Pancreas (tissue), 10 donors: ENCODE data around the gene SGSM1. TPM values are rescaled to one million over a fixed set of nuclear protein-coding genes. Genes with fewer than 3 reads are reported as not detected.

Experiments used
- ATAC-seq, 4 donors: fragments of 200-7000 bp; cut with Tn5 transposase; one replicate each; pipeline versions ENCODE4 v1.8.0 to v1.9.1; 2020; ENCODE audit warnings: mild to moderate bottlenecking in 4 of 4, moderate library complexity in 4 of 4
- DNase-seq, 6 donors: peaks; one replicate each; pipeline ENCODE4 v3.0.0-alpha.2; 2020
- FAIRE-seq: peaks from 2 replicates; lab custom pipeline; 2012; peaks lifted over from hg19 to GRCh38; lab: Jason Lieb, UNC
- H3K27ac ChIP-seq, 4 donors: fragments of 200-600 bp; sonication (generic); 1 replicate in 3 of 4; 2 replicates in 1 of 4; pipeline versions ENCODE4 v1.5.0 to v1.8.0; 2020
- H3K27me3 ChIP-seq, 4 donors: fragments of 200-600 bp; one replicate each; pipeline ENCODE4 v1.8.0; 2021
- H3K36me3 ChIP-seq, 3 donors: fragments of 200-600 bp; sonication (generic) in 1 of 3; one replicate each; pipeline versions ENCODE4 v1.5.0 to v1.8.0; 2020 to 2021
- H3K4me1 ChIP-seq, 3 donors: fragments of 200-600 bp; one replicate each; pipeline ENCODE4 v1.8.0; 2021
- H3K4me3 ChIP-seq, 4 donors: fragments of 200-600 bp; sonication (generic) in 2 of 4; one replicate each; pipeline versions ENCODE4 v1.5.0 to v1.8.0; 2020 to 2021
- H3K9me3 ChIP-seq, 4 donors: fragments of 200-600 bp; one replicate each; pipeline ENCODE4 v1.8.0; 2021
- CTCF ChIP-seq, 4 donors: fragments of 200-600 bp; sonication (generic) in 3 of 4; IDR thresholded peaks; one replicate each; pipeline versions ENCODE4 v1.5.0 to v1.8.0; 2021; ENCODE audit warnings: antibody characterized with exemption in 4 of 4
- WGBS, 2 donors: extraction: QIAGEN DNeasy Blood & Tissue Kit; methylation state at CpG; one replicate each; pipeline ENCODE4 v1.1.7; 2013; 5-methylcytosine and 5-hydroxymethylcytosine counted together
- intact Hi-C, 3 donors: fragments of 100-400 bp; cut with DNase I; formaldehyde crosslinking; loops; one replicate each; pipeline versions ENCODE4 v1.11.1 to v1.14.2; 2022
- polyA plus RNA-seq, 2 donors: library from polyadenylated mRNA; stranded (reverse); fragments of 200-250 nt; gene quantifications; one replicate each; pipeline ENCODE4 v1.2.3, GENCODE V29; 2013
- total RNA-seq, 6 donors: library from RNA; stranded (reverse); fragmentation: NEBNext Ultra II Directional in 4 of 6; extraction: Animal tissue kit (Norgen Biotek cat#: 25700) in 4 of 6; gene quantifications; one replicate each; pipeline versions ENCODE4 v1.2.1 to v1.2.4, GENCODE V29; 2021 to 2023
- donor health status: healthy with polysubstance abuse.
- donor health status: DM: no; HTN: no; CAD: no; lungs with moderate emphysema.
- donor health status: DM: no; HTN: no; CAD: no.
- donor health status: control.
- donor health status: control.
- donor health status: Bipolar disorder and iron deficiency.
- donor health status: DM: yes; HTN: yes; CAD: no.
- donor health status: DM: no; HTN: no; CAD: no.
- donor health status: DM: no; HTN: no; CAD: no.
- donor health status: DM: yes; HTN: yes; CAD: no.

SGSM1 gene
- total and polyA plus RNA-seq, 8 donors, result 1.6 to 5.1 (median 2.5) TPM

DNA sequence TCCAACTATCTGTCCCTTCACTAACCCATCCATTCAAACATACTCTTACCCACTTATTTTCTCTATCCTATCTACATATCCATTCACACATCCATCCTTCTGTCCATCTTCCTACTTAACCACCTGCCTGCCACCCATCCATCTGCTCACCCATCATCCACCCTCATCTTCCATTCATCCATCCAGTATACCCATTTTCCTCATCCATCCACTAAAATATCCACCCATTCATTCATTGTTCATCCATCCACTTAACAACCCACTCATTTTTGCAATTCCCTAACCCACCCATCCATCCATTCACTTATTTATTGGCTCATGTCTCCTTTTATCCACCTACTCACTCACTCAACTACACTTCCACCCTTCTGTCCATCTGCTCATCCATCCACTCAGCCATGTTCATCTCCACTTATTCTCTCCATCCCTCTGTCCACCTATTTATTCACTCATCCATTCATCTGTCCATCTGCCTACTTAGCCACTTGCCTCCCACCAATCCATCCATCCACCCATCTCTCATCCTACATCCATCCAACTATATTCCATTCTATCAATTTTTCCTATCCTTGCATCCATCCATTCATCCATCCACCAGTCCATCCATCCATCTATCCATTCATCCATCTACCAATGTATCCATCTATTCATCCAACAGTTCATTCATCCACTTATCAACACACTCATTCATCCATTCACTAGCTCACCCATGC lies 129.9 kb downstream of the SGSM1 start:
- ATAC-seq, result no peak
- intact Hi-C loops, result loop anchor here (5.0 to 10.0 kb wide), 2 partner anchors 111 to 119 kb away; no protein-coding TSS in a partner anchor

GRCh38 chr22:24937114-24937513 lies 131.1 kb downstream of the SGSM1 start:
- intact Hi-C loops, result loop anchor here (5.0 to 10.0 kb wide), 2 partner anchors 110 to 118 kb away; no protein-coding TSS in a partner anchor
- no peak for TF ChIP-seq CTCF (IDR thresholded peaks at IDR 0.05)
- H3K36me3 ChIP-seq, result no peaks in the 10 kb centered on the region
- H3K4me3 ChIP-seq, result no peak overlapping the region
- peak in 1 of 4 donors; percentile 49 for ATAC-seq
- H3K27me3 ChIP-seq, result no peaks in the 10 kb centered on the region
- H3K27ac ChIP-seq, result no peak overlapping the region
- no peak for FAIRE-seq
- peaks cover 0 to 7% (median 6%) of the 10 kb centered on the region in 3 donors for H3K4me1 ChIP-seq
- H3K9me3 ChIP-seq, result no peaks in the 10 kb centered on the region
- 42 to 44% methylated on average over 2 of the region's 2 CpGs for WGBS, 2 donors
- DNase-seq, result no peak

More for the DNA sequence above, 129.9 kb downstream of the SGSM1 start:
- TF ChIP-seq CTCF (IDR thresholded peaks at IDR 0.05), result no peak
- Histone ChIP-seq H3K36me3 (no peaks in the 10 kb centered on the region), H3K4me1 (peaks cover 0 to 7% (median 6%) of the 10 kb centered on the region in 3 donors), H3K4me3 (no peak overlapping the region), H3K9me3 (no peaks in the 10 kb centered on the region), H3K27me3 (no peaks in the 10 kb centered on the region), H3K27ac (no peak overlapping the region)
- DNase-seq (no peak), FAIRE-seq (no peak)

GRCh38 chr22:24938741-24939341 lies 132.8 kb downstream of the SGSM1 start:
- ATAC-seq, result peak in 3 of 4 donors; percentile 44 to 45 (median 45)
- intact Hi-C loops, result loop anchor here (5.0 to 10.0 kb wide), 2 partner anchors 108 to 116 kb away; no protein-coding TSS in a partner anchor

GRCh38 chr22:24942301-24942700 lies 136.3 kb downstream of the SGSM1 start:
- no peaks in the 10 kb centered on the region for H3K9me3 ChIP-seq
- peak; percentile 27 to 49 (median 38) for ATAC-seq
- whole genome bisulfite sequencing, 2 donors, result 40 to 42% methylated on average over 3 of the region's 3 CpGs
- intact Hi-C loops, result no loop called here
- FAIRE-seq, result no peak
- no peak overlapping the region for H3K4me3 ChIP-seq
- TF ChIP-seq CTCF (IDR thresholded peaks at IDR 0.05), result no peak
- peaks cover 13 to 45% (median 32%) of the 10 kb centered on the region in 3 donors for H3K4me1 ChIP-seq
- no peaks in the 10 kb centered on the region for H3K27me3 ChIP-seq
- H3K27ac ChIP-seq, result peak overlapping the region; percentile 10 to 95 (median 82)
- no peaks in the 10 kb centered on the region for H3K36me3 ChIP-seq
- DNase-seq, result peak in 5 of 6 donors; percentile 69 to 87 (median 78)

More at GRCh38 chr22:24938741-24939341, 132.8 kb downstream of the SGSM1 start:
- Histone ChIP-seq H3K4me1 (peaks cover 6 to 19% (median 16%) of the 10 kb centered on the region in 3 donors), H3K27ac (no peak overlapping the region), H3K9me3 (no peaks in the 10 kb centered on the region), H3K36me3 (no peaks in the 10 kb centered on the region), H3K4me3 (no peak overlapping the region), H3K27me3 (no peaks in the 10 kb centered on the region)
- peak; percentile 53 to 71 (median 64) for TF ChIP-seq CTCF (IDR thresholded peaks at IDR 0.05)
- 7 to 8% methylated on average over 11 of the region's 11 CpGs for WGBS, 2 donors
- DNase-seq (peak in 2 of 6 donors; percentile 41 to 50), FAIRE-seq (no peak)
